Stomach (tissue), 4 donors: ENCODE results near the gene GPT2.

Source experiments
- CTCF ChIP-seq, 7 experiments: fragments of 450-650 bp in 4 of 7; fragments of 200-600 bp in 3 of 7; sonication (generic) in 3 of 7; IDR thresholded peaks; one replicate each; pipeline ENCODE4 v1.5.1; 2016 to 2019; ENCODE audit warnings: antibody characterized with exemption in 7 of 7, control low read depth in 2 of 7, mild to moderate bottlenecking in 1 of 7
- POLR2A ChIP-seq, 4 donors: fragments of 450-650 bp; IDR thresholded peaks; one replicate each; pipeline ENCODE4 v1.6.1; 2016; ENCODE audit warnings: antibody characterized with exemption in 4 of 4, control low read depth in 2 of 4, mild to moderate bottlenecking in 1 of 4, moderate library complexity in 1 of 4

DNA sequence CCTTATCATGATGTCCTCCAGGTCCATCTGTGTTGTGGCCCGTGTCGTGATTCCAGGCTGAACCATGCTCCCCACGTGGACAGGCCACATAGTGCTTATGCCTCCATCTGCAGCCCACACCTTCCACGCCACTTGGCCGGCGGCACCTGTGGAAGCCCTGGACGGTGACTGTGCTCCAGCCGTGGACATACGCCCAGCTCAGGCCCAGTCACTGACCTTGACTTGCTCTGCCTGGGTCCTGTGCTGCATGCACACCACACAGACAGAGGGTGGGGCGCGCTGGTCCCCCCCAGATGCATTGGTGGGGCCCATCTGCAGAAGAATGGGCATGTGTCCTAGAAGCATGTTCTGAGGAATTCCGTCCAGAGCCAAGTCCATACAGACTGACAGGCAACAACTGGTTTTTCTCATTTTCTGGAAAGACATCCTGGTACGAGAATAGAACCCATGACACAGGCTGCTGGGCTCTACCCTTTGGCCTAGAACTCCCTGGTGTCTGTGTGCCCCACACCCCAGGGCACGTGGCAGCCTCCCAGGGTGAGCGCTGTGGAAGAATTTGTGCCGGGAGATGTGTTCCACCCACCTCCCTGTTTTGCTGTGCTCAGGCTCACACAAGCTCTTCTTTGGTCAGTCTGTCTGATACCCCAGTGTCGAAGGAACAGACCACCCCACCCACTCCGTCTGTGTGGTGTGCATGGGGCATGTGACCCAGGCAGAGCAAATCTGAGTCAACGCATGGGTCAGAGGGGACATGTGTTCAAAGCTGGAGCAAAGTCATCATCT is 39.5 kb downstream of the GPT2 start:
- no peak for TF ChIP-seq CTCF (IDR thresholded peaks at IDR 0.05)
- TF ChIP-seq POLR2A (IDR thresholded peaks at IDR 0.05): no peak
